ENCODE results near the gene SALL1. TPM values are rescaled to one million over a fixed set of nuclear protein-coding genes. Genes with fewer than 3 reads are reported as not detected.

Gene SALL1
- total RNA-seq, 4 donors from 2014 or later = 2.1 to 56.0 (median 9.5) TPM

GRCh38 chr16:51116353-51116752 lies 34.7 kb downstream of the SALL1 start:
- no peak overlapping the region for H3K4me3 ChIP-seq
- H3K27ac ChIP-seq = peak overlapping the region in 1 of 2 donors; percentile 24
- TF ChIP-seq, protein P1, sequence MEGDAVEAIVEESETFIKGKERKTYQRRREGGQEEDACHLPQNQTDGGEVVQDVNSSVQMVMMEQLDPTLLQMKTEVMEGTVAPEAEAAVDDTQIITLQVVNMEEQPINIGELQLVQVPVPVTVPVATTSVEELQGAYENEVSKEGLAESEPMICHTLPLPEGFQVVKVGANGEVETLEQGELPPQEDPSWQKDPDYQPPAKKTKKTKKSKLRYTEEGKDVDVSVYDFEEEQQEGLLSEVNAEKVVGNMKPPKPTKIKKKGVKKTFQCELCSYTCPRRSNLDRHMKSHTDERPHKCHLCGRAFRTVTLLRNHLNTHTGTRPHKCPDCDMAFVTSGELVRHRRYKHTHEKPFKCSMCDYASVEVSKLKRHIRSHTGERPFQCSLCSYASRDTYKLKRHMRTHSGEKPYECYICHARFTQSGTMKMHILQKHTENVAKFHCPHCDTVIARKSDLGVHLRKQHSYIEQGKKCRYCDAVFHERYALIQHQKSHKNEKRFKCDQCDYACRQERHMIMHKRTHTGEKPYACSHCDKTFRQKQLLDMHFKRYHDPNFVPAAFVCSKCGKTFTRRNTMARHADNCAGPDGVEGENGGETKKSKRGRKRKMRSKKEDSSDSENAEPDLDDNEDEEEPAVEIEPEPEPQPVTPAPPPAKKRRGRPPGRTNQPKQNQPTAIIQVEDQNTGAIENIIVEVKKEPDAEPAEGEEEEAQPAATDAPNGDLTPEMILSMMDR (IDR thresholded peaks at IDR 0.05) = no peak
- TF ChIP-seq POLR2A (IDR thresholded peaks at IDR 0.05) = no peak
- no peak for DNase-seq
- H3K36me3 ChIP-seq = no peaks in the 10 kb centered on the region
- H3K4me1 ChIP-seq = no peaks in the 10 kb centered on the region
- intact Hi-C loops (cut with DNase I; ENCODE audit: low total_unique reads) = no loop called here
- H3K9me3 ChIP-seq = no peaks in the 10 kb centered on the region
- H3K27me3 ChIP-seq = no peaks in the 10 kb centered on the region

DNA sequence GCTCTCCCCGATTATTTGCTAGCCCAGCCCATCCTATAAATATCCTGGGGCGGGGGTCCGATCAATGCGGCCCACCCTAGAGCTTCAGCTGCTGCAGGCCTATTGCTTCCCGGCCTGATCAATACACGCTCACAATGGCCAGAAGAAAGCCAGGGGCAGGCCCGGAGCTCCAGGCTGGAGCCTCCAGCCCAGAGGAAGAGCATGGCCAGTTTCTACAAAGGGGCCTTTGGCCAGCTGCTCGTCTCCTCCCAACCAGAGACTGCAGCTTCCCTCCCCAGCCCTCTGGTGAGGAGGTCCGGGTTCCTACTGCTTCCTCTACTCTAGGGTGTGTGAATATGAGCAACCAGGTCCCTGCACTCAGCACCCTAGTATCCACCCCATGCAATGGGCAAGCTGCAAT lies 36.7 kb downstream of the SALL1 start:
- Histone ChIP-seq H3K4me1 (no peaks in the 10 kb centered on the region), H3K36me3 (no peaks in the 10 kb centered on the region), H3K4me3 (no peak overlapping the region), H3K9me3 (no peaks in the 10 kb centered on the region), H3K27me3 (no peaks in the 10 kb centered on the region), H3K27ac (no peak overlapping the region)
- intact Hi-C loops (cut with DNase I; ENCODE audit: low total_unique reads) = loop anchor here (2.0 kb wide), 1 partner anchor 62 kb away; no protein-coding TSS in a partner anchor
- DNase-seq = no peak
- TF ChIP-seq, protein P1 (IDR thresholded peaks at IDR 0.05) = no peak
- no peak for TF ChIP-seq POLR2A (IDR thresholded peaks at IDR 0.05)

DNA sequence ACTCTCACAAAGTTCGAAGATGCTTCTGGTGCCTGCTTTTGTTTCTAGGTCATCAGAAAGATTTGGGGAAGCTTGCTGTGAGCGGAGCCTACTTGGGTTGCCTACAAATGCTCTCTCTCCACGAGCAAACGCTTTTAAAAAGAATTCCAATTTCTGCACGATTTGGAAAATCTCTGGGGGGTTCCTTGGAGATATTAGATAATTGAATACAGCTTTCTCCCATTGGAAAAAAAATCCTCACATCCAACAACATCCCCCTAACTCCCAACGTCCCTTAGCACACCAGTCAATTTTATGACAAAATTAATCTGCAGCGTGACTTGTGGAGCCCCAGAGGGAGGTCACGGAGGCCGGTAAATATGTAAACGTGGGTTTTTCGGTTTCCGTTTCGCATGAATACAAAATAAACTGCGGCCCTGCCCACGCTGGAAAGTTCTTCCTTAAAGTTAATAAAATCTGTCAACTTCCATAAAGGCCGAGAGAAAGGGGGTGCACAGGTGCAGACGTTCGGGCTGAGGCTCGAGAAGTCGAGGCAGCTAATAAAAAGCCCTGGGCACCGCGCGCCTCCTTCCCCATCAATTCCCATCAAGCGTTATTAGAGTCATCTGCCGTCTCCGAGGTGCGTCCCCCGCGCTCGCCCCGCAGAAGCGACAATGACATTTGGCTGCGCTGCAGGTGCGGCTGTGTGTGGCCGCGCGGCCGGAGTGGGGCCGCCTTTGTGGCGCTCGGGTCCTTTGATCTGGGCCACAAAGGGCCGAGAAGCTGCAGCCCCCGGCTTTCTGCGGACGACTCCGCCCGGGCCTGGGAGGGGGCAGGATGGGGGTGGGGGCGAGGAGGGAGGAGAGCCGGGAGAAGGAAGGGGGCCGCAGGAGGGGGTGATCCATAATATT lies 37.6 kb downstream of the SALL1 start:
- DNase-seq = no peak
- Histone ChIP-seq H3K4me1 (no peaks in the 10 kb centered on the region), H3K4me3 (no peak overlapping the region), H3K36me3 (no peaks in the 10 kb centered on the region), H3K9me3 (no peaks in the 10 kb centered on the region), H3K27me3 (no peaks in the 10 kb centered on the region), H3K27ac (no peak overlapping the region)
- intact Hi-C loops (cut with DNase I; ENCODE audit: low total_unique reads) = loop anchor here (2.0 kb wide), 1 partner anchor 63 kb away; no protein-coding TSS in a partner anchor
- TF ChIP-seq, protein P1 (IDR thresholded peaks at IDR 0.05) = no peak
- TF ChIP-seq POLR2A (IDR thresholded peaks at IDR 0.05) = no peak

DNA sequence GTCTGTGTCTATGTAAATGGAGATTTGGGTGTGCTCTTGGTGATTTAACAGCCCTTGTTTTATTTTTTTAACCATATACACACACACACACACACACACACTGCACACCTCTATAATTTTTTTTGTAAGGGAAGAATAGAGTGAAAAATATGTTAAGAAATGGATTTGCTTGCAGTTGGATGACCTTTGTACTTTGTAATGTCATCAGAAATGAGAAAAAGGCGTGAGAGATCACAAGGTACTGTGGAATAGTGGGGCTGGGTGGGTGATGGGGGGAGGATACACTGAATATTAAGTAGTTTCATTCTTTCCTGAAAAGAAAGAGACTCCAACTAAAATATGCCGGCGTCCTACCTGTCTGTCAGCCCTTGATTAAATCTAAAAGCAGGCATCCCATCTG lies 38.7 kb downstream of the SALL1 start:
- Histone ChIP-seq H3K4me1 (no peaks in the 10 kb centered on the region), H3K36me3 (no peaks in the 10 kb centered on the region), H3K9me3 (no peaks in the 10 kb centered on the region), H3K27me3 (no peaks in the 10 kb centered on the region), H3K4me3 (no peak overlapping the region), H3K27ac (no peak overlapping the region)
- no peak for TF ChIP-seq POLR2A (IDR thresholded peaks at IDR 0.05)
- TF ChIP-seq, protein P1 (IDR thresholded peaks at IDR 0.05) = no peak
- DNase-seq = no peak
- intact Hi-C loops (cut with DNase I; ENCODE audit: low total_unique reads) = no loop called here

GRCh38 chr16:51111759-51112158 lies 39.3 kb downstream of the SALL1 start:
- no peak for TF ChIP-seq POLR2A (IDR thresholded peaks at IDR 0.05)
- TF ChIP-seq, protein P1 (IDR thresholded peaks at IDR 0.05) = no peak
- H3K27ac ChIP-seq = no peak overlapping the region
- H3K9me3 ChIP-seq = no peaks in the 10 kb centered on the region
- no peaks in the 10 kb centered on the region for H3K27me3 ChIP-seq
- H3K4me1 ChIP-seq = no peaks in the 10 kb centered on the region
- DNase-seq = no peak
- H3K4me3 ChIP-seq = no peak overlapping the region
- no peaks in the 10 kb centered on the region for H3K36me3 ChIP-seq
- intact Hi-C loops (cut with DNase I; ENCODE audit: low total_unique reads) = no loop called here

All from uterus (tissue), 4 donors.